RWPE1 (cell line): Measurements from ENCODE around the gene GNAT1.

ENCODE experiments used
- CTCF ChIA-PET: fragments of 350-600 bp; sonication (Branson Sonifier 250); formaldehyde crosslinking; extraction: SDS; loops from one replicate; lab custom pipeline; 2021; lab: Yijun Ruan, JAX
- POLR2A ChIA-PET: fragments of 400-600 bp; formaldehyde crosslinking; extraction: SDS; loops from one replicate; lab custom pipeline; 2020; ENCODE audit warnings: antibody characterized with exemption; ENCODE audit not compliant: low non-redundant PET; lab: Yijun Ruan, JAX
- DNase-seq: peaks from one replicate; pipeline ENCODE4 v3.0.0; 2012; ENCODE audit warnings: low spot score
- H3K27ac ChIP-seq: fragments of 450-650 bp; 2 replicates; pipeline ENCODE4 v1.5.1; 2017
- TF ChIP-seq, protein P1 (sequence below): fragments of 450-650 bp; conservative IDR thresholded peaks from 2 replicates; pipeline ENCODE4 v1.5.1; 2017; ENCODE audit warnings: low read depth, mild to moderate bottlenecking

GNAT1 gene

GRCh38 chr3:50155491-50155878, 35.9 kb upstream of the GNAT1 start:
- CTCF ChIA-PET, result no interaction called here

DNA sequence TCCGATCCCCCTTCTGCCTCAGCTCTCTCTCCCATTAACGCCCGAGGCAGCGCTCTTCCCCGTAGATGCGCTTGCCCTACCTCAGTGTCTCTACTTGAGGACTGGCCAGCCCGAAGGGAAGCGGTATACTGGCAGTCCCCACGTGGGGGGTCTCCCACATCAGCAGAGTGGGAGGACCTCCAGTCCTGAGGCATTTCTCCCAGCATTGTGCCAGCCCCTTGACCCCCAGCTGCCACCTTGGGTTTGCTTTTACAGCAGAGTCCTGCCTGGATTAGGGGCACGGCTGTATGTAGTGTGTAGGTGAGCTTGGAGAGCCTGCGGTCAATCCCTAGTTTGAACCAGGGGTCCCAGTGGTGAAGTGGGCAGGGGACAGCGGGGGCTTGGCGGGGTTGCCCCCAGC, 35.5 kb upstream of the GNAT1 start:
- POLR2A ChIA-PET, result no interaction called here
- peak overlapping the region; percentile 99 for H3K27ac ChIP-seq
- no peak for DNase-seq
- TF ChIP-seq, protein P1, sequence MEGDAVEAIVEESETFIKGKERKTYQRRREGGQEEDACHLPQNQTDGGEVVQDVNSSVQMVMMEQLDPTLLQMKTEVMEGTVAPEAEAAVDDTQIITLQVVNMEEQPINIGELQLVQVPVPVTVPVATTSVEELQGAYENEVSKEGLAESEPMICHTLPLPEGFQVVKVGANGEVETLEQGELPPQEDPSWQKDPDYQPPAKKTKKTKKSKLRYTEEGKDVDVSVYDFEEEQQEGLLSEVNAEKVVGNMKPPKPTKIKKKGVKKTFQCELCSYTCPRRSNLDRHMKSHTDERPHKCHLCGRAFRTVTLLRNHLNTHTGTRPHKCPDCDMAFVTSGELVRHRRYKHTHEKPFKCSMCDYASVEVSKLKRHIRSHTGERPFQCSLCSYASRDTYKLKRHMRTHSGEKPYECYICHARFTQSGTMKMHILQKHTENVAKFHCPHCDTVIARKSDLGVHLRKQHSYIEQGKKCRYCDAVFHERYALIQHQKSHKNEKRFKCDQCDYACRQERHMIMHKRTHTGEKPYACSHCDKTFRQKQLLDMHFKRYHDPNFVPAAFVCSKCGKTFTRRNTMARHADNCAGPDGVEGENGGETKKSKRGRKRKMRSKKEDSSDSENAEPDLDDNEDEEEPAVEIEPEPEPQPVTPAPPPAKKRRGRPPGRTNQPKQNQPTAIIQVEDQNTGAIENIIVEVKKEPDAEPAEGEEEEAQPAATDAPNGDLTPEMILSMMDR, result no peak
- CTCF ChIA-PET, result interaction anchor here (0.9 to 1.0 kb wide), 2 partner anchors 35 to 71 kb away, joined by 3 to 5 read pairs; no protein-coding TSS in a partner anchor

More at GRCh38 chr3:50155491-50155878, 35.9 kb upstream of the GNAT1 start:
- POLR2A ChIA-PET, result no interaction called here
- TF ChIP-seq, protein P1, result no peak
- H3K27ac ChIP-seq, result peak overlapping the region; percentile 99
- DNase-seq, result no peak

DNA sequence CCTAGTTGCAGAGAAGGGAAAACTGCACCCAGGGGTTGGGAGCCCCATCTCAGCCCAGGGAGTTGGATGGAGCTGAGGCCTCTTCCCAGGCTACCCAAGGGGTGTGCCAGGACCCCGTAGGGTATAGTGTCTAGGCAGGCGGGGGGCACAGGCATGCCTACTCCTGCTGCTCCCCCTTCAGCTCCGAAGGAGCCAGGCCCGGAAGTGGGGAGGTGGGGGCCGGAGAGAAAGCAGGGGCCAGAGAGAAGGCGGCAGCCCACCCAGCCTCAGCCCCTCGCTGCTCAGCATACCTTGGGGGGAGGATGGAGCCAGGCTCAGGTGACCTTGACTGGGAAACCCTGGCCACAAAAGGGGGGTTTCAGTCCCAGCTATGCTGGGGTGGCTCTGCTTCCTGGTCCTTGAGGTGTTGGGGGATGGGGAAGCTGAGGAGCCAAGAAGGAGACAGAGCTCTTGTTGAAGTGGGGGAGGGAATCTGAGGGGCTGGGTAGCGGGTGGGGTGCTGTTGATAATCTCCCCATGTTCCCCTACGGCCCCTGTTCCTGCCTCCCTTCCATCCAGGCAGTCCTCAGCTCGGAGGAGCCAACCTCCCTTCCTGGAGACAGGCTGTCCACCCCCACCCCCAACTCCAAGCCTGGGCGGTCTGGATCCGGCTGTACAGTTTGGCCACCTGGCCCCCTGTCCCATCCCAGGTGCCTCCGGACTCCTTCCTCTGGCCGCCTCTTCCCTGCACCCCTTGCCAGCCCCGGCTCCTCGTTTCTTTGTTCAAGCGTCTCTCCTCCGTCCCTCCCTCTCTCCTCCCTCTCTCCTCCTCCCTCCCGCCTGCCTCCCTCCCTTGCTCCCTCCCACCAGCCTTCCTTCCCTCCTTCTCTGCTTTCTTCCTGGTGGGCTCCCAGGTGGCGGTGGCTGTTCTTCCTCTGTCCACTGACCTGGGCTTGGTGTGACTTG, 34.6 kb upstream of the GNAT1 start:
- peak; percentile 46 for DNase-seq
- peak overlapping the region; percentile 99 for H3K27ac ChIP-seq
- TF ChIP-seq, protein P1, result no peak
- ChIA-PET POLR2A (no interaction called here), CTCF (interaction anchor here (0.9 to 1.0 kb wide), 4 partner anchors 32 to 70 kb away, joined by 3 to 5 read pairs (median 4); no protein-coding TSS in a partner anchor)

GRCh38 chr3:50157827-50158529, 33.4 kb upstream of the GNAT1 start:
- DNase-seq, result peak; percentile 83
- peak overlapping the region; percentile 99 for H3K27ac ChIP-seq
- TF ChIP-seq, protein P1, result no peak
- CTCF ChIA-PET, result interaction anchor here (0.7 to 1.0 kb wide), 2 partner anchors 31 to 38 kb away, joined by 4 to 5 read pairs; no protein-coding TSS in a partner anchor
- POLR2A ChIA-PET, result no interaction called here

DNA sequence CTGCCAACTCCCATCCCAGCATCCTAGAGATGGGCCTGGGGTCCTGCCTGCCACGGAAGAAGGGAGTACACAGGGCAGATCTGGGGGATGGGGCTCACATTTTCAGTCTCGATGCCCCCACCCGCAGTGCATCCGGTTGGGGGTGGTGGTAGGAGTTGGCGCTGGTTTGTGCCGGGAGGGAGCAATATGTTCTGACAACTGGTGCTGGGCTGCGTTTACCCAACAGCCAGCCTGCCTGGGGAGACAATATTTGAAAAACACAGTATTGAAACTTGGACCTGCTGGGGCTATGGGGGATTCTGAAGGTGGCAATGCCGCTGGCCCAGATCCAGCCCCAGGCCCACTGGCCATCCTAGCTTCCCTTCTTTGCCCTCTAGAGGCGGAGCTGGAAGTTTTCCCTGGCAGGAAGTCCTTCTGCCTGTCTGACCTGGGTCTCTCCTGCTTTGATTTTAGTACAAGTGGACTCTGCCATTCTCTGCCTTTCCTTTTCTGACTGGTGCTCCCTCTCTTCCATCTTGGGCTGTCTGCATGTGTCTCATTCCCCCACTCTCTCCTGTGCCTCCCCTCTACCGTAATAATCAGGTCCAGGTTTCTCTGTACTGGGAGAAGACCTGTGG, 32.8 kb upstream of the GNAT1 start:
- POLR2A ChIA-PET, result no interaction called here
- TF ChIP-seq, protein P1, result no peak
- DNase-seq, result no peak
- H3K27ac ChIP-seq, result peak overlapping the region; percentile 99
- CTCF ChIA-PET, result no interaction called here

GRCh38 chr3:50160561-50160983, 30.8 kb upstream of the GNAT1 start:
- CTCF ChIA-PET, result interaction anchor here (0.6 to 1.0 kb wide), 2 partner anchors 32 to 940 kb away, joined by 3 read pairs; no protein-coding TSS in a partner anchor
- H3K27ac ChIP-seq, result peak overlapping the region; percentile 99
- POLR2A ChIA-PET, result no interaction called here
- TF ChIP-seq, protein P1, result no peak
- no peak for DNase-seq
